Measurements from ENCODE around the gene ASB3.

- TF ChIP-seq POLR2A (IDR thresholded peaks at IDR 0.05) (no peak), CTCF (IDR thresholded peaks at IDR 0.05) (no peak)
Observed at GRCh38 chr2:53828331-53828730, 41.6 kb upstream of the ASB3 start.

Measured in lower leg skin (tissue), 3 donors.